ENCODE data around the gene CCL4. TPM values are rescaled to one million over a fixed set of nuclear protein-coding genes. Genes with fewer than 3 reads are reported as not detected.
A peak's percentile ranks its signal among the peaks of the same experiment; 100 is the strongest.
"Not testable (repeated sequence)": the region's sequence is repeated elsewhere in the genome, so short reads cannot be mapped to it uniquely, and the experiment has no call there.

Gene CCL4
- total and polyA plus RNA-seq, 4 donors, result 1.7 to 4.6 (median 2.8) TPM

- TF ChIP-seq, protein P1, sequence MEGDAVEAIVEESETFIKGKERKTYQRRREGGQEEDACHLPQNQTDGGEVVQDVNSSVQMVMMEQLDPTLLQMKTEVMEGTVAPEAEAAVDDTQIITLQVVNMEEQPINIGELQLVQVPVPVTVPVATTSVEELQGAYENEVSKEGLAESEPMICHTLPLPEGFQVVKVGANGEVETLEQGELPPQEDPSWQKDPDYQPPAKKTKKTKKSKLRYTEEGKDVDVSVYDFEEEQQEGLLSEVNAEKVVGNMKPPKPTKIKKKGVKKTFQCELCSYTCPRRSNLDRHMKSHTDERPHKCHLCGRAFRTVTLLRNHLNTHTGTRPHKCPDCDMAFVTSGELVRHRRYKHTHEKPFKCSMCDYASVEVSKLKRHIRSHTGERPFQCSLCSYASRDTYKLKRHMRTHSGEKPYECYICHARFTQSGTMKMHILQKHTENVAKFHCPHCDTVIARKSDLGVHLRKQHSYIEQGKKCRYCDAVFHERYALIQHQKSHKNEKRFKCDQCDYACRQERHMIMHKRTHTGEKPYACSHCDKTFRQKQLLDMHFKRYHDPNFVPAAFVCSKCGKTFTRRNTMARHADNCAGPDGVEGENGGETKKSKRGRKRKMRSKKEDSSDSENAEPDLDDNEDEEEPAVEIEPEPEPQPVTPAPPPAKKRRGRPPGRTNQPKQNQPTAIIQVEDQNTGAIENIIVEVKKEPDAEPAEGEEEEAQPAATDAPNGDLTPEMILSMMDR (IDR thresholded peaks at IDR 0.05; ENCODE audit: low read depth, low read length, missing input control), result peak; percentile 74
- TF ChIP-seq FOXA2 (IDR thresholded peaks at IDR 0.05), result no peak
Observed at GRCh38 chr17:36072431-36073121, 31.1 kb upstream of the CCL4 start (continued).

- Histone ChIP-seq H3K36me3 (ENCODE audit: control insufficient read depth in 4 of 4, insufficient read depth in 3 of 4, low read depth in 1 of 4, low read length in 3 of 4) (no peaks in the 10 kb centered on the region), H3K9ac (ENCODE audit: low read depth in 1 of 2, low read length in 2 of 2) (no peak overlapping the region), H3K27ac (ENCODE audit: low read depth in 1 of 2, low read length in 2 of 2) (no peak overlapping the region), H3K9me3 (ENCODE audit: control insufficient read depth in 4 of 4, low read length in 3 of 4) (peaks cover 0 to 3% (median 0%) of the 10 kb centered on the region in 4 donors), H3K27me3 (ENCODE audit: control insufficient read depth in 4 of 4, insufficient read depth in 4 of 4, low read length in 3 of 4) (no peaks in the 10 kb centered on the region), H3K4me3 (ENCODE audit: low read depth in 1 of 3, low read length in 3 of 3) (no peak overlapping the region), H3K4me1 (ENCODE audit: control insufficient read depth in 4 of 4, insufficient read depth in 4 of 4, low read length in 3 of 4) (peaks cover 0 to 5% (median 2%) of the 10 kb centered on the region in 4 donors)
- 80% methylated on average over 1 of the region's 1 CpG for WGBS
- DNase-seq (ENCODE audit: low spot score), result no peak
- TF ChIP-seq NR2F2 (IDR thresholded peaks at IDR 0.05), result no peak
- TF ChIP-seq ZBTB33 (IDR thresholded peaks at IDR 0.05), result no peak
- TF ChIP-seq, protein P1 (IDR thresholded peaks at IDR 0.05; ENCODE audit: low read depth, low read length, missing input control), result no peak
- no peak for TF ChIP-seq RXRA (IDR thresholded peaks at IDR 0.05)
- no peak for TF ChIP-seq GABPA (IDR thresholded peaks at IDR 0.05 in 1 of 2, conservative IDR thresholded peaks at IDR 0.05 in 1 of 2)
- TF ChIP-seq YY1 (IDR thresholded peaks at IDR 0.05), result no peak
- no peak for TF ChIP-seq HNF4A (conservative IDR thresholded peaks at IDR 0.05)
- TF ChIP-seq RAD21 (IDR thresholded peaks at IDR 0.05), result no peak
- TF ChIP-seq, protein P2, sequence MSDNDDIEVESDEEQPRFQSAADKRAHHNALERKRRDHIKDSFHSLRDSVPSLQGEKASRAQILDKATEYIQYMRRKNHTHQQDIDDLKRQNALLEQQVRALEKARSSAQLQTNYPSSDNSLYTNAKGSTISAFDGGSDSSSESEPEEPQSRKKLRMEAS (IDR thresholded peaks at IDR 0.05), result no peak
- TF ChIP-seq ATF3 (IDR thresholded peaks at IDR 0.05), result no peak
- TF ChIP-seq HNF4G (IDR thresholded peaks at IDR 0.05), result no peak
- TF ChIP-seq JUND (IDR thresholded peaks at IDR 0.05), result no peak
- TF ChIP-seq SP1 (IDR thresholded peaks at IDR 0.05), result no peak
- no peak for TF ChIP-seq TAF1 (conservative IDR thresholded peaks at IDR 0.05)
Observed at GRCh38 chr17:36074365-36074764, 29.3 kb upstream of the CCL4 start.

GRCh38 chr17:36081681-36082471 is 21.8 kb upstream of the CCL4 start:
- H3K36me3 ChIP-seq (ENCODE audit: control insufficient read depth in 4 of 4, insufficient read depth in 3 of 4, low read depth in 1 of 4, low read length in 3 of 4); H3K4me3 ChIP-seq (ENCODE audit: low read depth in 1 of 3, low read length in 3 of 3); H3K9me3 ChIP-seq (ENCODE audit: control insufficient read depth in 4 of 4, low read length in 3 of 4); H3K27me3 ChIP-seq (ENCODE audit: control insufficient read depth in 4 of 4, insufficient read depth in 4 of 4, low read length in 3 of 4); H3K9ac ChIP-seq (ENCODE audit: low read depth in 1 of 2, low read length in 2 of 2); DNase-seq (ENCODE audit: low spot score): not testable (repeated sequence)
- H3K4me1 ChIP-seq (ENCODE audit: control insufficient read depth in 4 of 4, insufficient read depth in 4 of 4, low read length in 3 of 4), result peaks cover 8 to 17% (median 15%) of the 10 kb centered on the region in 4 donors
- peak overlapping the region in 1 of 2 donors; percentile 41 for H3K27ac ChIP-seq (ENCODE audit: low read depth in 1 of 2, low read length in 2 of 2)
- WGBS, result 89% methylated on average over 5 of the region's 5 CpGs
